SU-DHL-6 (cell line): ENCODE measurements around the gene ZMYND8.

Experiments
- CTCF ChIP-seq: fragments of 200-600 bp; sonication (generic); IDR thresholded peaks from one replicate; pipeline ENCODE4 v1.5.1; 2017; ENCODE audit warnings: antibody characterized with exemption, mild to moderate bottlenecking, low read length, moderate library complexity; ENCODE audit not compliant: insufficient read depth, poor library complexity, severe bottlenecking
- EZH2phosphoT487 ChIP-seq: fragments of 200-600 bp; sonication (generic), shearing (Covaris generic); conservative IDR thresholded peaks from 2 replicates; pipeline ENCODE4 v1.6.1; 2018; ENCODE audit warnings: mild to moderate bottlenecking, antibody characterized with exemption, low read length, moderate library complexity, mixed read lengths

GRCh38 chr20:47206962-47207641 is 149.4 kb downstream of the ZMYND8 start:
- no peak for TF ChIP-seq CTCF
- TF ChIP-seq EZH2phosphoT487 = no peak
